ENCODE results near the gene HLF.

DNA sequence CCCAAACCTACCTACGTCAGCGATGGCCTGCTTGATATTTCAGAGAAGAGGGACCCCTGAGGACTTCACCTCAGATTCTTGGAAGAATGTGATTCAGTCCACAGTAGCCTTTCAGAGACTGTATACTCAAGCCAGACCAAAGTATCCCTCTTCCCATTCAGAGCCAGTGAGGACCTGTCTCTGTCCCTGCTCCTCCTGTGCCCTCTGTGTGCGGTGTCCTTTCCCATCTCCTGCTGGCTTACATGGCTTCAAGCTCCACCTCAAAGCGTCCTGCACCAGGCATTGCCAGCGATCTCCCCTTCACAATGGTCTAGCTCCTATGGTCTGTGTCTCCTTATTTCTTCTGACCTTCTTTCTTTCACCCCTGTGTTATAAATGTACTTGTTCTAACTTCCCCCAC, 39.5 kb upstream of the HLF start:
- TF ChIP-seq, protein P1, sequence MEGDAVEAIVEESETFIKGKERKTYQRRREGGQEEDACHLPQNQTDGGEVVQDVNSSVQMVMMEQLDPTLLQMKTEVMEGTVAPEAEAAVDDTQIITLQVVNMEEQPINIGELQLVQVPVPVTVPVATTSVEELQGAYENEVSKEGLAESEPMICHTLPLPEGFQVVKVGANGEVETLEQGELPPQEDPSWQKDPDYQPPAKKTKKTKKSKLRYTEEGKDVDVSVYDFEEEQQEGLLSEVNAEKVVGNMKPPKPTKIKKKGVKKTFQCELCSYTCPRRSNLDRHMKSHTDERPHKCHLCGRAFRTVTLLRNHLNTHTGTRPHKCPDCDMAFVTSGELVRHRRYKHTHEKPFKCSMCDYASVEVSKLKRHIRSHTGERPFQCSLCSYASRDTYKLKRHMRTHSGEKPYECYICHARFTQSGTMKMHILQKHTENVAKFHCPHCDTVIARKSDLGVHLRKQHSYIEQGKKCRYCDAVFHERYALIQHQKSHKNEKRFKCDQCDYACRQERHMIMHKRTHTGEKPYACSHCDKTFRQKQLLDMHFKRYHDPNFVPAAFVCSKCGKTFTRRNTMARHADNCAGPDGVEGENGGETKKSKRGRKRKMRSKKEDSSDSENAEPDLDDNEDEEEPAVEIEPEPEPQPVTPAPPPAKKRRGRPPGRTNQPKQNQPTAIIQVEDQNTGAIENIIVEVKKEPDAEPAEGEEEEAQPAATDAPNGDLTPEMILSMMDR (IDR thresholded peaks at IDR 0.05) = no peak
- TF ChIP-seq POLR2A (IDR thresholded peaks at IDR 0.05) = no peak

Data from ovary (tissue), 3 donors.